Kidney epithelial cell (primary cell): ENCODE data around the gene TMEM147. TPM values are rescaled to one million over a fixed set of nuclear protein-coding genes. Genes with fewer than 3 reads are reported as not detected.

ENCODE experiments used
- DNase-seq: peaks from one replicate; pipeline ENCODE4 v3.0.0-alpha.2; 2010; ENCODE audit warnings: low read depth
- H3K27me3 ChIP-seq: 2 replicates; pipeline ENCODE4 v1.6.0; 2011; ENCODE audit warnings: low read length; ENCODE audit not compliant: control insufficient read depth, insufficient read depth
- H3K36me3 ChIP-seq: 2 replicates; pipeline ENCODE4 v1.5.1; 2011; ENCODE audit warnings: low read length; ENCODE audit not compliant: control insufficient read depth, insufficient read depth
- H3K4me3 ChIP-seq: 2 replicates; pipeline ENCODE4 v1.5.1; 2011; ENCODE audit warnings: low read depth, mild to moderate bottlenecking, control low read depth, low read length
- CTCF ChIP-seq: IDR thresholded peaks from 2 replicates; pipeline ENCODE4 v1.5.1; 2011; ENCODE audit warnings: mild to moderate bottlenecking, moderate library complexity, low read length, control low read depth, inconsistent platforms; ENCODE audit not compliant: insufficient read depth, poor library complexity, severe bottlenecking
- total RNA-seq: library from RNA; depleted of rRNA; stranded (reverse); fragments of >200 nt; gene quantifications from 2 replicates; pipeline ENCODE4 v1.2.3, GENCODE V29; 2015

TMEM147 gene
- total RNA-seq, 1 donor from 2014 or later = 160 TPM

DNA sequence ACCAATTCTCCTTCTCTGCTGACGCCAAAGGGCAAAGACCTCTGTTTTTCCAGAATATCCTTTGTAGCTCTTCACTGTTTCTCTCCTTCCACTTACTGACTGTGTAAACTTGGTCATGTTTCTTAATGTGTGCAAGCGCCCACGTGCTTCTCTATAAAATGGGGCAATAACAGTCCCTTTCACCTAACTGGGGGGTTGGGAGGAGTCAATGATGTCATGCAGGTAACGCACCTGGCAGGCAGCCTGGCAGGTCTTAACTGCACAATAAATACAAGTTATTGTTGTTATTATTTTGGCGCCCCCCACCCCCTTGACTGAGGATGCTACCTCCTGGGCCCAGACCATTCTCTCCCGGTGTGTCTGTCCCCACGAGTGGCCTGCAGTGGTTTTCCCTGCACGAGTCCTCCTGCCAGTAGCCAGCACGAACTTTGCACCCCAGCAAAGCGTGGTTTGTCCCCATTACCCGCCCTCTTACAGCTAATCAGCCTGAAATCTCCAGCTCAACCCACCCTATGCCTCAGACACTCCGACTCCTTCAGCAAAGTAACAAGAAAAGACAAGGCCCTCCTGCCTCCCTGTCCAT, 22.6 kb upstream of the TMEM147 start:
- no peak for DNase-seq
- no peaks in the 10 kb centered on the region for H3K36me3 ChIP-seq
- H3K4me3 ChIP-seq = no peak overlapping the region
- no peak for TF ChIP-seq CTCF
- peaks cover 21% of the 10 kb centered on the region for H3K27me3 ChIP-seq

GRCh38 chr19:35524181-35524837, 21.1 kb upstream of the TMEM147 start:
- no peak for TF ChIP-seq CTCF
- no peaks in the 10 kb centered on the region for H3K36me3 ChIP-seq
- no peak overlapping the region for H3K4me3 ChIP-seq
- peaks cover 25% of the 10 kb centered on the region for H3K27me3 ChIP-seq
- DNase-seq = no peak

GRCh38 chr19:35525873-35526272, 19.6 kb upstream of the TMEM147 start:
- no peak for TF ChIP-seq CTCF
- DNase-seq = no peak
- H3K27me3 ChIP-seq = peaks cover 27% of the 10 kb centered on the region
- no peak overlapping the region for H3K4me3 ChIP-seq
- H3K36me3 ChIP-seq = no peaks in the 10 kb centered on the region

GRCh38 chr19:35528218-35529038, 17.0 kb upstream of the TMEM147 start, which contains the start of gene SBSN:
Gene SBSN, minus strand, starts transcription at chr19:35528311. Its CDS starts 30 bp downstream, at chr19:35528281.
- TF ChIP-seq CTCF = no peak
- Histone ChIP-seq H3K4me3 (no peak within 1 kb of the TSS), H3K27me3 (peaks cover 39% of the 10 kb centered on the region), H3K36me3 (no peaks in the 10 kb centered on the region)
- no peak for DNase-seq

GRCh38 chr19:35529241-35530218, 15.9 kb upstream of the TMEM147 start:
- no peak for TF ChIP-seq CTCF
- Histone ChIP-seq H3K27me3 (peaks cover 42% of the 10 kb centered on the region), H3K36me3 (no peaks in the 10 kb centered on the region), H3K4me3 (no peak overlapping the region)
- no peak for DNase-seq
